ENCODE measurements around the gene TNFRSF12A. TPM values are rescaled to one million over a fixed set of nuclear protein-coding genes. Genes with fewer than 3 reads are reported as not detected.

TNFRSF12A gene
- total RNA-seq, 1 donor from 2014 or later, result 71.3 TPM

- no peaks in the 10 kb centered on the region for H3K9me3 Mint-ChIP-seq (ENCODE audit: unreplicated experiment)
- H3K36me3 Mint-ChIP-seq (ENCODE audit: unreplicated experiment), result no peaks in the 10 kb centered on the region
- H3K27me3 Mint-ChIP-seq (ENCODE audit: unreplicated experiment), result peaks cover 14% of the 10 kb centered on the region
- H3K4me3 Mint-ChIP-seq (ENCODE audit: unreplicated experiment), result no peak overlapping the region
- no peak overlapping the region for H3K27ac Mint-ChIP-seq (ENCODE audit: unreplicated experiment)
- no peak for TF ChIP-seq CTCF (IDR thresholded peaks at IDR 0.05)
- peaks cover 33% of the 10 kb centered on the region for H3K4me1 Mint-ChIP-seq (ENCODE audit: unreplicated experiment)
- DNase-seq (ENCODE audit: extremely low spot score, unreplicated experiment), result no peak
Observed at GRCh38 chr16:3017344-3017743, 2.8 kb upstream of the TNFRSF12A start.

- H3K4me3 Mint-ChIP-seq (ENCODE audit: unreplicated experiment), result no peak within 1 kb of the TSS
- DNase-seq (ENCODE audit: extremely low spot score, unreplicated experiment), result no peak
Observed at GRCh38 chr16:3017794-3018506, 2.2 kb upstream of the TNFRSF12A start, which contains the start of gene CLDN6. Gene CLDN6, minus strand, starts transcription at chr16:3018183. Its CDS starts 2,162 bp downstream, at chr16:3016021.

GRCh38 chr16:3019594-3020246, 448 bp upstream of the TNFRSF12A start:
- TF ChIP-seq CTCF (IDR thresholded peaks at IDR 0.05), result no peak
- peak overlapping the region; percentile 84 for H3K27ac Mint-ChIP-seq (ENCODE audit: unreplicated experiment)
- peaks cover 38% of the 10 kb centered on the region for H3K4me1 Mint-ChIP-seq (ENCODE audit: unreplicated experiment)
- H3K27me3 Mint-ChIP-seq (ENCODE audit: unreplicated experiment), result peaks cover 2% of the 10 kb centered on the region
- H3K9me3 Mint-ChIP-seq (ENCODE audit: unreplicated experiment), result no peaks in the 10 kb centered on the region
- no peak for DNase-seq (ENCODE audit: extremely low spot score, unreplicated experiment)
- no peaks in the 10 kb centered on the region for H3K36me3 Mint-ChIP-seq (ENCODE audit: unreplicated experiment)
- H3K4me3 Mint-ChIP-seq (ENCODE audit: unreplicated experiment), result peak overlapping the region; percentile 86

More at GRCh38 chr16:3017794-3018506, 2.2 kb upstream of the TNFRSF12A start, which contains the start of gene CLDN6:
- TF ChIP-seq CTCF (IDR thresholded peaks at IDR 0.05), result peak; percentile 48
- H3K36me3 Mint-ChIP-seq (ENCODE audit: unreplicated experiment), result no peaks in the 10 kb centered on the region
- H3K4me1 Mint-ChIP-seq (ENCODE audit: unreplicated experiment), result peaks cover 33% of the 10 kb centered on the region
- peaks cover 8% of the 10 kb centered on the region for H3K27me3 Mint-ChIP-seq (ENCODE audit: unreplicated experiment)
- H3K27ac Mint-ChIP-seq (ENCODE audit: unreplicated experiment), result no peak within 1 kb of the TSS
- no peaks in the 10 kb centered on the region for H3K9me3 Mint-ChIP-seq (ENCODE audit: unreplicated experiment)

- peaks cover 2% of the 10 kb centered on the region for H3K27me3 Mint-ChIP-seq (ENCODE audit: unreplicated experiment)
- peaks cover 40% of the 10 kb centered on the region for H3K4me1 Mint-ChIP-seq (ENCODE audit: unreplicated experiment)
- H3K4me3 Mint-ChIP-seq (ENCODE audit: unreplicated experiment), result peak overlapping the region; percentile 86
- no peaks in the 10 kb centered on the region for H3K9me3 Mint-ChIP-seq (ENCODE audit: unreplicated experiment)
- H3K27ac Mint-ChIP-seq (ENCODE audit: unreplicated experiment), result peak overlapping the region; percentile 96
- no peaks in the 10 kb centered on the region for H3K36me3 Mint-ChIP-seq (ENCODE audit: unreplicated experiment)
- peak; percentile 92 for DNase-seq (ENCODE audit: extremely low spot score, unreplicated experiment)
- no peak for TF ChIP-seq CTCF (IDR thresholded peaks at IDR 0.05)
Observed at GRCh38 chr16:3020604-3021448, 658 bp downstream of the TNFRSF12A start.
